SKM-1 (cell line): Measurements from ENCODE around the gene WDR37.
"Not testable (repeated sequence)": the region's sequence is repeated elsewhere in the genome, so short reads cannot be mapped to it uniquely, and the experiment has no call there.

Experiments
- DNase-seq: peaks from one replicate; lab custom pipeline; 2025; ENCODE audit not compliant: unreplicated experiment; lab: John Stamatoyannopoulos, UW

Gene WDR37

DNA sequence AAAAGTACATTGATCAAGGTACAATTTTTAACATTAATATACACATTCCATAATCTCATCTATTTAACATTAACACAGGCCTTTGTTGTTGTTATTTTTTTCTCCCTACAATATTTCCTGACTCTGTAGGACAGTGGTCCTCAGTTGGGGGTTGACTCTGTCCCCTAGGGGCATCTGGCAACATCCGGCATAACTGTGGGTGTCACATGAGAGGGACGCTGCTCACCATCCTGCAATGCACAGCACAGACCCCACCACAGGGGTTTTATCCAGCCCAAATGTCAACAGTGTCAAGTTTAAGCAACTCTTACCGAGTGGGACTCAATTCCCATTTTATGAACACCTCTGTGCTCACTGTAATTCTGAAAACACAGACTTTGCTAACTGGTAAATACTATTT is 16.1 kb upstream of the WDR37 start:
- DNase-seq, result no peak

DNA sequence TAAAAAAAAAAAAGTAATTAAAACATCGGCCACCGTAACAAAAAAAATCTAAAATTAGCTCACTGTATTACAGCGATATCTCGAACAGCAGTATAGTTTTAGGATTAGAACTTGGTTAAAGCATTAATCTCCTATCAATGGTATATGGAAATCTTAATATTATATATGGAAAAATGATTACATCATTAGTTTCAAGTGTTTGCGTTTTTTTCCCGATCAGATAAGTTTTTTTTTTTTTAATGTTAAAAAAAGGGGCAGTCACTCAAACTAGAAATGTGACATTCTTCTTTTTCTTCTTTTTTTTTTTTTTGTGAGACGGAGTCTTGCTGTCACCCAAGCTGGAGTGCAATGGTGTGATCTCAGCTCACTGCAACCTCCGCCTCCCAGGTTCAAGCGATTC is 14.7 kb upstream of the WDR37 start:
- DNase-seq, result no peak

DNA sequence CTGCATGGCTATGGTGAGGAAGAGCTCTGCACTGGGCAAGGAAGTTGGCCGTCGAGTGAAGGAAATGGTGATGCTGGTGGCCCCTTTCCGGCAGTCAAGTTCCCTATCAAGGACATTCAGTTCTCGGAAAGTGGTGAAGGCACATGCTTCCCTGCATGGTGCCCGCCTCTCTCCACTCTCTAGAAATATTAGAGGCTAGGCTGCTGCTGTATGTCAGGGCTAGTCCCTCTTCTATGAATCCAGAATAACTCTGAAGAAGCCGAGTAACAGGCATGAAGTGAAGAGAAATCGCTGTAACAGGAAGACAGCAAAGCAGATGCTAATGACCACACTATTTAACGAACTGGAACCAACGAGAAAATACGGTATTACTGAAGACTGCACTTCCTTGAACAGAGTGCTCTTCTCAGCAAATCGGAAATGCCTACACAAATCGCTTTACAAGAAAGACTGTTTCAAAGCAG is 12.6 kb upstream of the WDR37 start:
- no peak for DNase-seq

DNA sequence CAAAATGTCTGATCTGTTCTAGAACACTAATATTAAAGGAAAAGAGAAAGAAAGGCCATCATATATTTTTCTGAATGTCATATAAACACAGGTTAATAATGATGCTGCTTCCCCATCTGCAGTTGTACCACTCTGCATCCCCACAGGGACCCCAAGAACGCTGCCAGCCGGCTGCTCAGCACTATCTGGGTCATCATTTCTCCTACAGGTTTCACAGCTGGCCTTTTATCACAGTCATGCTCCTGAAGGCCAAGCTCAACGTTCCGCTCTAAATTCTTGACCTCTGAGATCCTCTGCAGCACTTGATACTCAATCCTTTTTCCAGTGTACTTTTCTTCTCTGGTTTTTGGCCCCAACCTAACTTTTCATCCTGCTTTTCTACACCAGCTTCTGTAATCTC is 12.0 kb upstream of the WDR37 start:
- DNase-seq, result no peak

DNA sequence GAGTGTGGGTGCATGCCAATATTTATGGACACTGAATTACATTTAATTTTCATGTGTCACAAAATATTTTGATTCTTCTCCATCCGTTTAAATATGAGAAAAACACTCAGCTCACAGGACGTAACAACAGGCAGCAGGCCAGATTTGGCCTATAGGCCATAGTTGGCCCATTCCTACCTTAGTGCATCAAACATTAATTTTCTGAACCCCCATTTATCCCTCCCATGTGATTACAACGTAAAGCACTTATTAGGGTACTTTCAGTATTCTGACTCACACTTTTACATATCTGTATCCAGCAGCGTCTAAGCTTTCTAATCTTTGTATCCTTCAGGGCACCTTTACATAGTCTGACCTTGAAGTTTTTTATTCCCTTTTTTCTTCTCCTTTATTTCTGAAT is 11.2 kb upstream of the WDR37 start:
- DNase-seq, result no peak

DNA sequence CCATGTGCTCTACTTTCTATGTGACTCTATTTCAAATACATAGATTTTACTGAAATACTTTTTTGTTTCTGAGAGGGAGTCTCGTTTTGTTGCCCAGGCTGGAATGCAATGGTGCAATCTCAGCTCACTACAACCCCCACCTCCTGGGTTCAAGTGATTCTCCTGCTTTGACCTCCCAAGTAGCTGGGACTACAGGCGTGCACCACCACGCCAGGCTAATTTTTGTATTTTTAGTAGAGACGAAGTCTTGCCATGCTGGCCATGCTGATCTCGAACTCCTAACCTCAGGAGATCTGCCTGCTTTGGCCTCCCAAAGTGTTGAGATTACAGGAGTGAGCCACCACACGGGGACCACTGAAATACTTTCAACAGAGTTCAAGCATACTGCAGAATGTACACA is 10.8 kb upstream of the WDR37 start:
- DNase-seq, result no peak

DNA sequence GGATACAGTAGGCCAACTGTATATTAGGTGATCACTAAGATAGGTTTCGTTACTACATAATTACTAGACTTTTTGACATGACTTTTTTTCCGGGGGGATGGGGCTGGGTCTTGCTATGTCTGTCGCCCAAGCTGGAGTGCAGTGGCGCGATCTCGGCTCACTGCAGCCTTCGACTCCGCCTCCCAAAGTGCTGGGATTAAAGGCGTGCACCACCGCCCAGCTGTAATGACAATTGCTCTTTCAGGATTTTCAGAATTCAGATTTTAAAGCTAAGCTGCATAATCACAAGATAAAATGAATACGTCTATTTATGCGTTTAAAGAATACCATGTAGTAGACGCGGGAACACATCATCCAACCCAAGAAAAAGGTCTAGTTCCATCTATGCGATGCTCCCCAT is 8.2 kb upstream of the WDR37 start:
- no peak for DNase-seq

DNA sequence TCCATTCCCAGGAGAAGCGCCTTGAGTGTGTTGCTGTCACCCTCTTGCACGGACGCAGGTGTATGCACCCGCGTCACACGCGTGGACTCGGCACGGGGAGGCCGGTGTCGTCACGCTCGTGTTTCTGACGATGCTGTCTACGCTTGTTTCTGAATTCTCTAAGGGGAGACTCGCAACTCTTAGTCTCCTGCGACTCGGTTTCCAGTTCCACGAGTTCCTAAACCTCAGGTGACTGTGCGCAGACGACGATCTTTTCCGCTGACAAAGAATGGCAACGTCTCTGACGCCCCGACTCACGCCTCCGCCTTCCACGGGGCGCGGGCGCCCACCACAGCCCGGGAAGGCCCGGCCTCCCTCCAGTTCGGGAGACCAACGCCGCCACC is 7.8 kb upstream of the WDR37 start:
- DNase-seq, result no peak

DNA sequence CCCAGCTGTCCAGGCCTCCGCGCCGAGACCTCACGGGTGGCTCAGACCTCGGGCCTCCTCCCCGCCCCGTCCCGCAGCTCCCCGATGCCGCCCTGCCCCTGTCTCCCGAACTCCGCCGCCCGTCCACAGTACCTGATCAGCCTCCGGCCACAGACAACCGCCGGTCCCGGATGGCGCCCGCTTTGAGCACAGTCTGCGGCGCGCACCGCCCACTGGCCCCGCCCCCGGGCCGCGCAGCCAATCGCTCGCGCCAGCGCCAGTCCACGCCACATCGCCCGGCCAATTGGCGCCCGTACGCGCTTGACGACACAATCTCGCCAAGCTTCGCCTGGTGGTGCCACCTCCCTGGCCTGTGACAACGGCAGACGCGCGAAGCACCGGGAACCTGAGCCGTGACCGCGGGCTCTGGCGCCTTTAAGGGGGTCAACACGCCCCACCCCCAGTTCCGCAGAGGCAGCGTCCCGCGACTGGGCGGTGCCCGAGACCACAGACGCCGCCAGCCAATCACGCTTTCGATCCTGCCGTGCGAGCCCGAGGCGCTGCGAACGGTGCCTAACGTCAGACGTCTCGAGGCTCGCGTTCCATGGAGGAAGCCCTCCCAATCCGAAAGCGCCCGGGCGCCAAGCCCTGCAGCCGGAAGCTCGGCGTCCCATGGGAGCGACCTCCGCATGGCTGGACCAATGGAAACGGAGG is 7.3 kb upstream of the WDR37 start, which contains the start of gene IDI1:
IDI1 (minus strand) TSS at position 388 of the 693 bp plus-strand sequence; CDS start at position 272, 116 bp downstream.
- peak; percentile 81 for DNase-seq

DNA sequence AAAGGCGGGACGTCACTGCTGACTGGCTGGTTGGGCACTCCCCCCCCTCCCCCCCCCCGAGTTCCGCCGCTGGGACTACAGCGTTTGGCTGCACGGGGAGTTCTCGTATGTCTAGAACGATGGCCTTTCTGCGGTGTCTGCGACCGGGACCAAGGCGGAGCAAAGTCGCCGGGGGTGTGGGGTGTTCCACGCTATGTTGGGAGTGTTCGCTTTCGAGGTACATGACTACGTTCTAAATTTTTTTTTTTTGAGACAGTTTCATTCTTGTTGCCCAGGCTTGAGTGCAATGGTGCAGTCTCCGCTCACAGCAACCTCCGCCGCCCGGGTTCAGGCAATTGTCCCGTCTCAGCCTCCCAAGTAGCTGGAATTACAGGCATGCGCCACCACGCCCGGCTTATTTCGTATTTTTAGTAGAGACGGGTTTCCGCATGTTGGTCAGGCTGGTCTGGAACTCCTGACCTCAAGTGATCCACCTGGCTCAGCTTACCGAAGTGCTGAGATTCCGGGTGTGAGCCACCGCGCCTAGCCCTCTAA is 6.7 kb upstream of the WDR37 start:
- no peak for DNase-seq

DNA sequence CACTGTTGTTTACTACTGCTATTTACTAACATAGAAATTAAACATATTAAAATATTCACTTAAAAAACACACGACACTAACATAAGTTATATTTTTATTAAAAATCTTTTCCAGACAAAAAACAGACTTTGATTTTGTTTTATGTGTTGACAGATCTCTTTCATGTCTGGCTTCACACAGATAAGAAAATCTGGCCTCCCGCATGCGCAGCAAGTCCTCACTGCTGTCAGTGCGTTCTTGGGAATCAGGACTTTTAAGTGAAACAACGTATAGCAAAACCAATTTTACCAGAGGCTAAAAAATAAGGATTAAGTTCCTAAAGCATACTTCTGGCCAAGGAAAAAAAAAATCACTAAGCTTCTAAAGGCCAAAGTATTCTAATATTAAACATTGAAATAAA is 6.0 kb upstream of the WDR37 start:
- no peak for DNase-seq

DNA sequence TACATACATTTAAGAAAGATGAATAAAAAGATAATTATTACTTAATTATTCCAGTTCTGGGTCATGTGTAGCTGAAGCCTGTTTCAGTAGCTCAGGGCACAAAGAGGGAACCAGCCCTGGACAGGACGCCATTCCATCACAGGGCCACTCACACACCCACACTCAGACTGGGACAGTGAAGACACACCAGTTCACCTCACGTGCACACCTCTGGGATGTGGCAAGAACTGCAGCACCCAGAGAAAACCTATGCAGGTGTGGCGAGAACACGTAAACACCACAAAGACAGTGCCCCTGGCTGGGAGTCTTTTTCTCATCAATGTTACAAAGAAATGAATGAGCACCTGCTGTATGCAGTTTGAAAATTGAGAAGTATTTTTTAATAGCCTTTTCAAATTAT is 5.6 kb upstream of the WDR37 start:
- DNase-seq, result no peak

DNA sequence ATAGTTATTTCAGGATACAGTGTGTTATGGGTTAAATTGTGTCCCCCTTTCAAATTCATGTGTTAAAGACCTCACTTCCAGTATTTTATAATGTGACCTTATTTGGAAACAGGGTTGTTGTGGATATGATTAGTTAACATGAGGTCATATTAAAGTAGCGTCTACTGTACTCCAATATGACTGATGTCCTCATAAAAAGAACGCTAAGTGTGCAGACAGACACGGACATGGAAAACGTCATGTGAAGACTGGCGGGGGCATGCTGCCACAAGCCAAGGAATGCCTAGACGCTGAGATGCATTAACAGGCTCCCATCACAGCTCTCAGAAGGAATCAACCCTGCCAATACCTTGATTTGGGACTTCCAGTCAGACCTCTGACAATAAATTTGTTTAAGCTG is 1.5 kb upstream of the WDR37 start:
- no peak for DNase-seq

DNA sequence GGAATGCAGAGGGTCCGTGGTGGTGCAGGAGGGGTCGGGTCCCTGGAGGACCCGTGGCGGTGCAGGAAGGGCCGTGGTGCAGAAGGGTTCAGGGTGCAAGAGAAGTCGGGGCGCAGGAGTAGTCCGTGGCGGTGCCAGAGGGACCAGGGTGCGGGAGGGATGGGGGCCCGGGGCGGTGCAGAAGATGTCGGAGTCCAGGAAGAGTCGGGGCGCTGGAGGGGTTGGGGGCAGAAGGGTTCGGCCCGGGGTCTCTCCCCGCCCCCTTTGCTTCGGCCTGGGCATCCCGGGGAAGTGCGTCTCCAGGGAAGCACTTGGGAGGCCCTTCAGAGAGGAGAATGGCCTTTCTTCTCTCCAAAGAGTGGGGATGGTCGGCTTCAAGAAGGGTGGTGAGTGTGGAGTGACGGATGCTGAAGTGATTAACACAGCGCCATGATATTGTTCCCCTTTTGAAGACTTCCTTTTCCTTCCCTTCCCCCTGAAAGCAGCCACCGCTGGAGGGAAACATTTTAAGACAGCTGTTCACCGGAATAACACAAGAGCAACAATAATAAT is 997 bp downstream of the WDR37 start:
- DNase-seq, result peak; percentile 17

DNA sequence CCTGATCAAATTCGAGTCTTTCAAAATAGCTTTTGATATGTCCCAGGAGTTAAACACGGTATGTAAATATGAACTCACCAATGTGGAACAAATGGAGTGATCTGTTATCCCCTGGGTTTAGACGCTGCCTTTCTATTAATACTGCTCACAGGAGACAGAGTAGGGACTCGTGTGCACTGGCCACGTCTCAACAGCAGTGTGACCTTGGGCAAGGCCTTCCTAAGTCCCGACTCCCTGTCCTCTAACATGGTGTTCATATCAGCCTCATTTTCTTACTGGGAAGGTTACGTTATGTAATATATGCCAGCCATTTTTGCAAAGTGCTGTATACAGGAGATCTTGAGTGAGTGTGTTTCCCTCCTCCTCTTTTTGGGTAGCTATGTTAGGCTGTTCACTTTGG is 1.8 kb downstream of the WDR37 start:
- no peak for DNase-seq

DNA sequence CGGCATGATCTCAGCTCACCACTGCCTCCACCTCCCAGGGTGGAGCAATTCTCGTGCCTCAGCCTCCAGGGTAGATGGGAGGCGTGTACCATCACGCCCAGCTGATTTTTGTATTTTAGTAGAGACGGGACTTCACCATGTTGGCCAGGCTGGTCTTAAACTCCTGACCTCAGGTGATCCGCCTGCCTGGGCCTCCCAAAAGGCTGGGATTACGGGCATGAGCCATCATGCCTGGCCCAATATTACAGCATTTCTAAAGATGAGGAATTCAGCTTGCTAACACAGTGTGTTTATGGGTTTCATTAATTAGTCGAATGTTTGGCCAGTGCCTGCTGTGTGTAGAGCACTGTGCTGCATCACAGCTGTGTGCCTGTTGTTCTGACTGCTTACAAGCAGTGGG is 3.7 kb downstream of the WDR37 start:
- DNase-seq, result no peak

DNA sequence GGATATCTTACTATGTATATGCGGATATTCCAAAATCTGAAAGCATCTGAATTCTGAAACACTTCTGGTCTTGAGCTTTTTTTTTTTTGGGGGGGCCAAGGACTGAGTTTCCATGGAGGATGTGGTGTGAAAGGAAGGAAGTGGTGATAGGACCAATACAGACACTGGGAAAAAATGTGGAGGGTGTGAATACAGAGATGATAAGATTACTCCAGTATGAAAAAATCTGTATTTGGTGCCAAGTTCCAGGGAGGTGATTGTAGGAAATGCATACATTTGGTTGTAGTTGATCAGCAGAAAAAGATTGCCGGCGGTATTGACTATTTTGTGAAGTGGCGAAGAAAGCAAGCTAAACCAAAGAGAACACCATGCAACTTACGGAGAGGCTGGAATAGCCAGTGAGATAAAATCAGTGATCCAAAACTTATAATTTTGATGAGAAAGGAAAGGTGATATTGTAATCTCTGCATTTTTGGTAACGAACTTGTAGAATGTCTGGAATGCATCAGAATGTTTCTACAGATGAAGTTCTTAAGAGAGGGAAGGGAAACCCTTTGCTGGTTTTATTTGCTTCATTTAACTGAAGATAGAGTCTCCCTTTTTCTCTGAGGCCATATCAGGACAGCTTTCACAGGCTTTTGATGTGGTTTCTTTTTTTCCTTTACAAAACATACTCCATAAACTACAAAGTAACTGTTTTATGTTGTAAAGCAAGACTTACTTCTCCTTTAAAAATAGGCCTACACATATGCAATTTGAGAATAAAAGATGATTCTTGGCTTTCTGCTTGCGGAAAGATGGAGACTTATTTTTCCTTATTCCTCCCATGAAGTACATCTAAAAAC is 6.0 kb downstream of the WDR37 start:
- no peak for DNase-seq

DNA sequence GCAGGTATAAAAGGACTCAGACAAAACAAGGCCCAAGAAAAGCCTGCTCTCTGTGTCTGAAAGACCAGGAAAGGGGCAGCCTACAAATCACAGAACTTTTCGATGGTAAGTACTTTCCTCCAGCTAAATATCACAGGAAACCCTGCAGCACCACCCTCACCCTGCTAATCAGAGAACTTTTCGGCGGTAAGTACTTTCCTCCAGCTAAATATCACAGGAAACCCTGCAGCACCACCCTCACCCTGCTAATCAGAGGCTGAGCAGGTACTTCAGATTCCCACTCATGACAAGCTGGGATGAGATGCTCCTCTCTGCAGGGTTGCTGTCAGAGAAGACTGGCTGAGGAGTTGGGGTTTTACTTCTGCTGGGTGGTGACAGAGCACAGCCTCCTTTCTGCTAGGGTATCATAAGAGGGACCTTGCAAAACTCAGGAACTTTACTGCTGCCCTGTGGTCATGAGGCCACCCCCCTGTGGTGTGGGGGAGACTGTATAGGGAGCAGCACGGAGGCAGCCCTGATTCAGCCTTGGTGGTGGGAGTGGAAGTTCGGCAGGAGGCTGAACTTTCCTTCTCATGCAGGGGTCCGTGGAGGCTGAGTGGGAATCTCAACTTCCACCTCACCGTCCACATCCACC is 7.2 kb downstream of the WDR37 start:
- DNase-seq, result no peak

DNA sequence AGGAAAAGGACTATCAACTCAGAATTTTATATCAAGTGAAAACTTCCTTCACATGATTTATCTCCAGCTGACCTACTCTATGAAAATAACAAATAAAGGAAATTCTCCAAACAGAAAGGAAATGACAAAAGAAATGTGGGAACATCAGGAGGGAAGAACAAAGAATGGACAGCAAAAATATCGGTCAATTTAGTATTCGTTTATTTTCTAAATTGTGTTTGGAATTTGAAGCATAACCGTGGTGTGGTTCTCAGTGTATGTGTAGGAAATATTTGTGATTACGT is 8.7 kb downstream of the WDR37 start:
- DNase-seq, result no peak

DNA sequence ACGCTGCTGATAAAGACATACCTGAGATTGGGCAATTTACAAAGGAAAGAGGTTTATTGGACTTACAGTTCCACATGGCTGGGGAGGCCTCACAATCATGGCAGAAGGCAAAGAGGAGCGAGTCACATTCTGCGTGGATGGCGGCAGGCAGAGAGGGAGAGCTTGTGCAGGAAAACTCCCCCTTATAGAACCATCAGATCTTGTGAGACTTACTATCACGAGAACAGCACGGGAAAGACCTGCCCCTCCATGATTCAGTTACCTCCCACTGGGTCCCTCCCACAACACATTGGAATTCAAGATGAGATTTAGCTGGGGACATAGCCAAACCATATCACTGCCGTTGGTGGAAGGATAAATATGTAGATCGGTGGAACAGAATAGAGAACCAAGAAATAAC is 10.5 kb downstream of the WDR37 start:
- not testable (repeated sequence) for DNase-seq
